Uterus (tissue), 4 donors: ENCODE results near the gene NBAS. TPM values are rescaled to one million over a fixed set of nuclear protein-coding genes. Genes with fewer than 3 reads are reported as not detected.

ENCODE experiments used
- DNase-seq, 2 donors: peaks; one replicate each; pipeline ENCODE4 v3.0.0-alpha.2; 2019 to 2020
- H3K27ac ChIP-seq, 2 donors: fragments of 200-600 bp; sonication (generic); 1 replicate in 1 of 2; 2 replicates in 1 of 2; pipeline ENCODE4 v1.5.1; 2016 to 2018
- H3K27me3 ChIP-seq, 2 donors: fragments of 200-600 bp; sonication (generic); one replicate each; pipeline ENCODE4 v1.5.1; 2018 to 2019; ENCODE audit warnings: control low read depth in 1 of 2
- H3K36me3 ChIP-seq, 2 donors: fragments of 200-600 bp; sonication (generic); one replicate each; pipeline ENCODE4 v1.5.1; 2019; ENCODE audit warnings: control low read depth in 1 of 2
- H3K4me1 ChIP-seq, 2 donors: fragments of 200-600 bp; sonication (generic); one replicate each; pipeline ENCODE4 v1.5.1; 2018 to 2019; ENCODE audit warnings: control low read depth in 1 of 2
- H3K4me3 ChIP-seq, 2 donors: fragments of 200-600 bp; sonication (generic); 1 replicate in 1 of 2; 2 replicates in 1 of 2; pipeline ENCODE4 v1.5.1; 2018 to 2019; ENCODE audit warnings: mild to moderate bottlenecking in 1 of 2
- H3K9me3 ChIP-seq, 2 donors: fragments of 200-600 bp; sonication (generic); one replicate each; pipeline ENCODE4 v1.5.1; 2019; ENCODE audit warnings: control low read depth in 1 of 2
- POLR2A ChIP-seq, 2 donors: fragments of 450-650 bp; IDR thresholded peaks; one replicate each; pipeline ENCODE4 v1.6.1; 2016; ENCODE audit warnings: antibody characterized with exemption in 2 of 2, mild to moderate bottlenecking in 1 of 2, moderate library complexity in 1 of 2
- intact Hi-C: fragments of 100-400 bp; cut with DNase I; formaldehyde crosslinking; loops from one replicate; pipeline ENCODE4 v1.15.1; 2023; ENCODE audit warnings: low total_unique reads
- total RNA-seq, 4 donors: library from RNA; depleted of rRNA in 3 of 4; stranded (reverse); fragments of >200 nt in 3 of 4; gene quantifications; one replicate each; pipeline versions ENCODE4 v1.1.0 to v1.2.4, GENCODE V29; 2014 to 2023
- TF ChIP-seq, protein P1 (sequence below), 4 experiments: fragments of 200-600 bp in 2 of 4; fragments of 450-650 bp in 2 of 4; sonication (generic) in 2 of 4; IDR thresholded peaks; one replicate each; pipeline ENCODE4 v1.5.1; 2016 to 2019; ENCODE audit warnings: antibody characterized with exemption in 4 of 4, mild to moderate bottlenecking in 2 of 4, moderate library complexity in 1 of 4
- donor health status: DM: yes; HTN: yes; CAD: no.

Gene NBAS
- total RNA-seq, 4 donors from 2014 or later, result 36.2 to 93.5 (median 49.5) TPM

- intact Hi-C loops, result no loop called here
- Histone ChIP-seq H3K9me3 (no peaks in the 10 kb centered on the region), H3K36me3 (no peaks in the 10 kb centered on the region), H3K4me3 (no peak overlapping the region), H3K27ac (no peak overlapping the region), H3K27me3 (no peaks in the 10 kb centered on the region), H3K4me1 (no peaks in the 10 kb centered on the region)
- no peak for DNase-seq
- no peak for TF ChIP-seq POLR2A (IDR thresholded peaks at IDR 0.05)
- TF ChIP-seq, protein P1, sequence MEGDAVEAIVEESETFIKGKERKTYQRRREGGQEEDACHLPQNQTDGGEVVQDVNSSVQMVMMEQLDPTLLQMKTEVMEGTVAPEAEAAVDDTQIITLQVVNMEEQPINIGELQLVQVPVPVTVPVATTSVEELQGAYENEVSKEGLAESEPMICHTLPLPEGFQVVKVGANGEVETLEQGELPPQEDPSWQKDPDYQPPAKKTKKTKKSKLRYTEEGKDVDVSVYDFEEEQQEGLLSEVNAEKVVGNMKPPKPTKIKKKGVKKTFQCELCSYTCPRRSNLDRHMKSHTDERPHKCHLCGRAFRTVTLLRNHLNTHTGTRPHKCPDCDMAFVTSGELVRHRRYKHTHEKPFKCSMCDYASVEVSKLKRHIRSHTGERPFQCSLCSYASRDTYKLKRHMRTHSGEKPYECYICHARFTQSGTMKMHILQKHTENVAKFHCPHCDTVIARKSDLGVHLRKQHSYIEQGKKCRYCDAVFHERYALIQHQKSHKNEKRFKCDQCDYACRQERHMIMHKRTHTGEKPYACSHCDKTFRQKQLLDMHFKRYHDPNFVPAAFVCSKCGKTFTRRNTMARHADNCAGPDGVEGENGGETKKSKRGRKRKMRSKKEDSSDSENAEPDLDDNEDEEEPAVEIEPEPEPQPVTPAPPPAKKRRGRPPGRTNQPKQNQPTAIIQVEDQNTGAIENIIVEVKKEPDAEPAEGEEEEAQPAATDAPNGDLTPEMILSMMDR (IDR thresholded peaks at IDR 0.05), result no peak
These were observed 282.8 kb downstream of the NBAS start for GRCh38 chr2:15278296-15278695.

- Histone ChIP-seq H3K27ac (no peak overlapping the region), H3K9me3 (no peaks in the 10 kb centered on the region), H3K4me3 (no peak overlapping the region), H3K36me3 (no peaks in the 10 kb centered on the region), H3K4me1 (no peaks in the 10 kb centered on the region), H3K27me3 (no peaks in the 10 kb centered on the region)
- TF ChIP-seq, protein P1 (IDR thresholded peaks at IDR 0.05), result no peak
- TF ChIP-seq POLR2A (IDR thresholded peaks at IDR 0.05), result no peak
- DNase-seq, result no peak
- intact Hi-C loops, result no loop called here
These were observed 285.8 kb downstream of the NBAS start for GRCh38 chr2:15275346-15275745.

DNA sequence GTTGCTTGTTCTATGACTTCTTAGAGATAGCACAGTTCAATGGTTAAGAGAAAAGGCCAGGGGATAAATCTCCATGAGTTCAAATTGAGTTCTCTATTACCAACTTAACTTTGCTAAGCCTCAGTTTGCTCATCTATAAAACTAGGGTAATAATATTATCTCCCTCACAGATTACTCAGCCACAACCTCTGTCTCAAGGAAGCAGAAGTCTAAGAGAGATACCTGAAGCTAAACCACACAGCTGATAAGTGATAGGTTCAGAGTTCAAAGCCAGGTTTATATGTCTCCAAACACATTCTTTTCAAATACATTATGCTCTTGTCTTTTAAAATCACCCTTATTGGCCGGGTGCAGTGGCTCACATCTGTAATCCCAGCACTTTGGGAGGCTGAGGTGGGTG lies 287.7 kb downstream of the NBAS start:
- Histone ChIP-seq H3K4me3 (no peak overlapping the region), H3K27ac (no peak overlapping the region), H3K27me3 (no peaks in the 10 kb centered on the region), H3K4me1 (no peaks in the 10 kb centered on the region), H3K36me3 (no peaks in the 10 kb centered on the region), H3K9me3 (no peaks in the 10 kb centered on the region)
- intact Hi-C loops, result no loop called here
- TF ChIP-seq, protein P1 (IDR thresholded peaks at IDR 0.05), result no peak
- no peak for TF ChIP-seq POLR2A (IDR thresholded peaks at IDR 0.05)
- no peak for DNase-seq

DNA sequence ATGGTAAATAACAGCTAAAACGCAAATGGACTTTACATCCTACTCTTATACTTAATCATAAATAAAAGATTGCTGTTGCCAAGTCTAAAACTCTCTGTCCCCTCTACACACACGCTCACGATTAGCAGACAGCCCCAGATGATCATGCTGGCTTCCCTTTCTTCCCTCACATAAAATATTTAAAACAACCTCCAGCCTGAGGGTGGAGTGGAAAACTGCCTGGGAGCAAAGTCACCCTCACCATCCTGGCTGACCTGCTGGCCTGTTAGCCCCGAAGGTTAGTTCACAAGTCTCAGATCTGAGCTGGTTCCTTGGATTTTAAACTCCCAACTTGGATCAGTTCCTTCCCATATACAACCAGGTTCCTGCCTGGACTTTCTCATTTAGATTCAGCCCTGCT lies 288.2 kb downstream of the NBAS start:
- H3K36me3 ChIP-seq, result no peaks in the 10 kb centered on the region
- no peak overlapping the region for H3K27ac ChIP-seq
- H3K9me3 ChIP-seq, result no peaks in the 10 kb centered on the region
- no peaks in the 10 kb centered on the region for H3K4me1 ChIP-seq
- intact Hi-C loops, result no loop called here
- DNase-seq, result no peak
- TF ChIP-seq POLR2A (IDR thresholded peaks at IDR 0.05), result no peak
- TF ChIP-seq, protein P1 (IDR thresholded peaks at IDR 0.05), result no peak
- no peaks in the 10 kb centered on the region for H3K27me3 ChIP-seq
- no peak overlapping the region for H3K4me3 ChIP-seq

DNA sequence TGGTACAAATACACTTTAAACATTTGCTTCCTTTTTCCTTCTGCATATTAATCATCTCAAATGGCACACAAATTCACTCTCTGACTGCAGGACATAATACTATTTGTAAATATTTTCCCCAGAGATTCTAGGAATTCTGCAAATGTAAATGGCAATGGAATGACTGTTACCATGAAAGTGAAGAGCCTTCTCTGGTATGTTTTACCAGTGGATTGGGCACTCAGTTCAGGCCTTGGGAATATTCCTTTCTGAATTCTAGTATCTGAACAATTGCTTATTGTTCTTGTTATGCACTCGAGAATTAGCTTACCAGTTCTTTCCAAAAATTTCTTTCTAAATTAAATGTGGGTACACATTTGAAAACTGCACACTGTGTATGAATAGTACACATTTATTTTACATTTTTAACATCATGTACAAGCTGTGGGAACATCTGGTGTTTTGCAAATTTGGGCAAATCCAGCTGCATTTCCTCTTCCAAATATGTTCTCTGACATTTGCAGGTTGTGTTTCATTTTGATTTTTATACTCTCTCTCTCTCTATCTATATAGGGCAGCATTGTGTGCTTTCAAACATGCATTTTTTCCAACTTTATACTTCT lies 289.1 kb downstream of the NBAS start:
- no peak for DNase-seq
- Histone ChIP-seq H3K27me3 (no peaks in the 10 kb centered on the region), H3K36me3 (no peaks in the 10 kb centered on the region), H3K4me3 (no peak overlapping the region), H3K4me1 (no peaks in the 10 kb centered on the region), H3K9me3 (no peaks in the 10 kb centered on the region), H3K27ac (no peak overlapping the region)
- TF ChIP-seq, protein P1 (IDR thresholded peaks at IDR 0.05), result no peak
- no peak for TF ChIP-seq POLR2A (IDR thresholded peaks at IDR 0.05)
- intact Hi-C loops, result no loop called here
